WERI-Rb-1 (cell line): ENCODE data around the gene RILPL1.

ENCODE experiments used
- DNase-seq: peaks from one replicate; pipeline ENCODE4 v3.0.0-alpha.2; 2020
- H3K27ac ChIP-seq: fragments of 250-450 bp; sonication (Bioruptor Pico); 2 replicates; pipeline ENCODE4 v1.5.1; 2020; ENCODE audit warnings: mild to moderate bottlenecking, moderate library complexity
- H3K27me3 ChIP-seq: fragments of 250-450 bp; sonication (Bioruptor Pico); 2 replicates; pipeline ENCODE4 v1.5.1; 2021; ENCODE audit warnings: mild to moderate bottlenecking, low read depth, moderate library complexity; ENCODE audit not compliant: insufficient read depth, severe bottlenecking
- H3K36me3 ChIP-seq: fragments of 250-450 bp; sonication (Bioruptor Pico); 2 replicates; pipeline ENCODE4 v1.5.1; 2020; ENCODE audit warnings: mild to moderate bottlenecking, moderate library complexity
- H3K4me3 ChIP-seq: 2 replicates; pipeline ENCODE4 v1.5.1; 2011; ENCODE audit warnings: low read depth, mild to moderate bottlenecking, control low read depth, low read length
- H3K9me3 ChIP-seq: fragments of 250-450 bp; sonication (Bioruptor Pico); 2 replicates; pipeline ENCODE4 v1.5.1; 2021; ENCODE audit warnings: mild to moderate bottlenecking, moderate library complexity; ENCODE audit not compliant: severe bottlenecking
- CTCF ChIP-seq: IDR thresholded peaks from 2 replicates; pipeline ENCODE4 v1.5.1; 2011; ENCODE audit warnings: low read depth, mild to moderate bottlenecking, control low read depth, inconsistent platforms, low read length

The RILPL1 gene

GRCh38 chr12:123479442-123480180, 53.9 kb downstream of the RILPL1 start:
- no peak for TF ChIP-seq CTCF
- H3K4me3 ChIP-seq = no peak overlapping the region
- H3K27ac ChIP-seq = no peak overlapping the region
- no peak for DNase-seq
- no peaks in the 10 kb centered on the region for H3K27me3 ChIP-seq
- H3K36me3 ChIP-seq = peaks cover 3% of the 10 kb centered on the region; the same call in 1 of the 2 replicates
- H3K9me3 ChIP-seq = no peaks in the 10 kb centered on the region

GRCh38 chr12:123478762-123479161, 54.8 kb downstream of the RILPL1 start:
- TF ChIP-seq CTCF = no peak
- no peaks in the 10 kb centered on the region for H3K27me3 ChIP-seq
- H3K9me3 ChIP-seq = no peaks in the 10 kb centered on the region
- no peak for DNase-seq
- no peak overlapping the region for H3K27ac ChIP-seq
- H3K36me3 ChIP-seq = peaks cover 3% of the 10 kb centered on the region; the same call in 1 of the 2 replicates
- H3K4me3 ChIP-seq = no peak overlapping the region

- Histone ChIP-seq H3K27ac (no peak overlapping the region), H3K9me3 (no peaks in the 10 kb centered on the region), H3K36me3 (peaks cover 3% of the 10 kb centered on the region; the same call in 1 of the 2 replicates), H3K4me3 (no peak overlapping the region), H3K27me3 (no peaks in the 10 kb centered on the region)
- DNase-seq = no peak
- TF ChIP-seq CTCF = no peak
These were observed 55.5 kb downstream of the RILPL1 start for GRCh38 chr12:123478069-123478468.

- H3K36me3 ChIP-seq = peaks cover 16% of the 10 kb centered on the region
- no peak for TF ChIP-seq CTCF
- DNase-seq = no peak
- no peaks in the 10 kb centered on the region for H3K27me3 ChIP-seq
- no peak overlapping the region for H3K4me3 ChIP-seq
- H3K9me3 ChIP-seq = no peaks in the 10 kb centered on the region
- H3K27ac ChIP-seq = no peak overlapping the region
These were observed 58.2 kb downstream of the RILPL1 start for GRCh38 chr12:123475246-123475703.

GRCh38 chr12:123474485-123475245, 58.9 kb downstream of the RILPL1 start:
- Histone ChIP-seq H3K4me3 (no peak overlapping the region), H3K27ac (no peak overlapping the region), H3K36me3 (peaks cover 16% of the 10 kb centered on the region), H3K27me3 (no peaks in the 10 kb centered on the region), H3K9me3 (no peaks in the 10 kb centered on the region)
- TF ChIP-seq CTCF = no peak
- no peak for DNase-seq
